GM12878 (cell line): Measurements from ENCODE around the gene PDZRN3. TPM values are rescaled to one million over a fixed set of nuclear protein-coding genes. Genes with fewer than 3 reads are reported as not detected.

Experiments
- ATAC-seq: fragments of 200-7000 bp; cut with Tn5 transposase; 3 replicates; pipeline ENCODE4 v1.9.1; 2020; ENCODE audit warnings: mild to moderate bottlenecking, moderate library complexity
- BruUV-seq: library from RNA; stranded (reverse); fragments of 400-500 nt; replicated peaks from 2 replicates; lab custom pipeline; 2021; lab: Mats Ljungman, UMichigan
- CTCF ChIA-PET: fragments of 300-600 bp; sonication (Branson Sonifier 250); formaldehyde crosslinking; extraction: SDS; loops from one replicate; lab custom pipeline; 2021; ENCODE audit warnings: inconsistent platforms; lab: Yijun Ruan, JAX
- POLR2A ChIA-PET: fragments of 350-600 bp; formaldehyde crosslinking; extraction: SDS; loops from one replicate; lab custom pipeline; 2021; ENCODE audit warnings: inconsistent platforms; lab: Charles Lee
- RAD21 ChIA-PET: fragments of 300-600 bp; sonication (Branson Sonifier 250); formaldehyde crosslinking; loops from one replicate; lab custom pipeline; 2023; ENCODE audit warnings: antibody characterized with exemption; ENCODE audit not compliant: unreplicated experiment; lab: Charles Lee
- SMC1A ChIA-PET: fragments of 300-600 bp; sonication (Branson Sonifier 250); formaldehyde crosslinking; loops from one replicate; lab custom pipeline; 2023; ENCODE audit not compliant: unreplicated experiment, uncharacterized antibody; lab: Charles Lee
- DNase-seq: peaks from one replicate; pipeline ENCODE4 v3.0.0-alpha.2; 2011; ENCODE audit warnings: low read depth, low spot score
- FAIRE-seq: peaks from 3 replicates; lab custom pipeline; 2011; peaks lifted over from hg19 to GRCh38; lab: Jason Lieb, UNC
- H2AFZ ChIP-seq: 2 replicates; pipeline ENCODE4 v1.6.0; 2011; ENCODE audit warnings: low read depth, low read length, control low read depth; ENCODE audit not compliant: control insufficient read depth
- H3K27ac ChIP-seq: 2 replicates; pipeline ENCODE4 v1.5.1; 2011; ENCODE audit warnings: control low read depth; ENCODE audit not compliant: control insufficient read depth, insufficient read depth
- H3K27me3 ChIP-seq, 2 experiments: replicated peaks in 1 of 2; 2 replicates each; pipeline versions ENCODE4 v1.6.0 to v1.6.1; 2011; ENCODE audit warnings: low read length in 1 of 2; ENCODE audit not compliant: control insufficient read depth in 2 of 2, insufficient read depth in 2 of 2
- H3K36me3 ChIP-seq, 2 experiments: 2 replicates each; pipeline ENCODE4 v1.5.1; 2011; ENCODE audit warnings: low read length in 1 of 2; ENCODE audit not compliant: control insufficient read depth in 2 of 2, insufficient read depth in 2 of 2
- H3K4me1 ChIP-seq: 2 replicates; pipeline ENCODE4 v1.6.1; 2011; ENCODE audit warnings: mild to moderate bottlenecking, low read length, moderate library complexity, mixed read lengths; ENCODE audit not compliant: control insufficient read depth, insufficient read depth
- H3K4me2 ChIP-seq: 2 replicates; pipeline ENCODE4 v1.6.0; 2011; ENCODE audit warnings: control low read depth; ENCODE audit not compliant: control insufficient read depth, insufficient read depth
- H3K4me3 ChIP-seq: fragments of 200-600 bp; sonication (generic); 2 replicates; pipeline ENCODE4 v1.5.1; 2016
- H3K79me2 ChIP-seq: 2 replicates; pipeline ENCODE4 v1.6.0; 2011; ENCODE audit warnings: low read length; ENCODE audit not compliant: control insufficient read depth, insufficient read depth
- H3K9ac ChIP-seq: 2 replicates; pipeline ENCODE4 v1.8.0; 2011; ENCODE audit warnings: low read length, control low read depth, mixed read lengths; ENCODE audit not compliant: control insufficient read depth, insufficient read depth
- H3K9me3 ChIP-seq: replicated peaks from 3 replicates; pipeline ENCODE4 v1.5.1; 2011; ENCODE audit warnings: mild to moderate bottlenecking, low read length; ENCODE audit not compliant: control insufficient read depth, insufficient read depth
- H4K20me1 ChIP-seq: 2 replicates; pipeline ENCODE4 v1.6.0; 2011; ENCODE audit not compliant: control insufficient read depth, insufficient read depth
- NFXL1 ChIP-seq: fragments of 450-650 bp; IDR thresholded peaks from 2 replicates; pipeline ENCODE4 v1.6.1; 2017; ENCODE audit warnings: antibody characterized with exemption, mild to moderate bottlenecking, borderline replicate concordance
- RUNX3 ChIP-seq: IDR thresholded peaks from 2 replicates; pipeline ENCODE4 v1.6.1; 2012; ENCODE audit warnings: low read length, inconsistent platforms
- SP1 ChIP-seq: IDR thresholded peaks from one replicate; pipeline ENCODE4 v1.6.1; 2011; ENCODE audit warnings: low read depth, low read length
- ZNF207 ChIP-seq: fragments of 450-650 bp; IDR thresholded peaks from 2 replicates; pipeline ENCODE4 v1.6.1; 2014; ENCODE audit warnings: antibody characterized with exemption, mild to moderate bottlenecking, borderline replicate concordance
- WGBS: methylation state at CpG from one replicate; pipeline ENCODE4 v1.1.6; 2016; ENCODE audit warnings: low lambda C conversion rate; ENCODE audit not compliant: insufficient replicate concordance, insufficient coverage; ENCODE audit errors: missing lambda C conversion rate; 5-methylcytosine and 5-hydroxymethylcytosine counted together
- in situ Hi-C: fragments of 300-500 bp; cut with MboI; formaldehyde crosslinking; loops from 9 replicates; pipeline ENCODE4 v1.14.3; 2018; ENCODE audit warnings: mixed read lengths
- intact Hi-C: fragments of 100-400 bp; cut with micrococcal nuclease; formaldehyde crosslinking; loops from one replicate; pipeline ENCODE4 v1.14.2; 2022; ENCODE audit not compliant: unreplicated experiment
- polyA plus RNA-seq, 11 experiments: library from polyadenylated mRNA; depleted of rRNA in 4 of 11; unstranded in 6 of 11; stranded (reverse) in 5 of 11; fragments of >200 nt; fragmentation: Nextera tagmentation in 4 of 11; fragmentation: Illumina TruSeq in 1 of 11; extraction: Ambion mirVana in 4 of 11; extraction: Trizol in 1 of 11; gene quantifications; 1 replicate in 1 of 11; 2 replicates in 10 of 11; pipeline versions ENCODE4 v1.2.1 to v1.2.3, GENCODE V29; 2011 to 2016; ENCODE audit warnings: inconsistent platforms in 2 of 11, missing spikeins in 2 of 11, low read depth in 1 of 11
- total RNA-seq, 4 experiments: library from RNA; depleted of rRNA in 3 of 4; stranded (reverse); fragments of >200 nt in 3 of 4; fragmentation: Illumina TruSeq in 1 of 4; extraction: Trizol in 1 of 4; gene quantifications; 2 replicates each; pipeline versions ENCODE4 v1.2.1 to v1.2.3, GENCODE V29; 2013 to 2021
- TF ChIP-seq, protein P1 (sequence below): fragments of 450-650 bp; IDR thresholded peaks from 2 replicates; pipeline ENCODE4 v1.6.1; 2018; ENCODE audit warnings: mild to moderate bottlenecking, low read depth, moderate library complexity; ENCODE audit not compliant: partially characterized antibody
- TF ChIP-seq, protein P2 (sequence below): IDR thresholded peaks from 2 replicates; pipeline ENCODE4 v1.6.1; 2011; ENCODE audit warnings: low read depth, low read length, improper control_type of control experiment, borderline replicate concordance

Gene PDZRN3
- total and polyA plus RNA-seq, 10 of the 15 experiments (the other 5 are each of a cell fraction or from before 2014, with no cell fraction given) = 0.07 to 0.37 (median 0.12) TPM; not detected in 6

DNA sequence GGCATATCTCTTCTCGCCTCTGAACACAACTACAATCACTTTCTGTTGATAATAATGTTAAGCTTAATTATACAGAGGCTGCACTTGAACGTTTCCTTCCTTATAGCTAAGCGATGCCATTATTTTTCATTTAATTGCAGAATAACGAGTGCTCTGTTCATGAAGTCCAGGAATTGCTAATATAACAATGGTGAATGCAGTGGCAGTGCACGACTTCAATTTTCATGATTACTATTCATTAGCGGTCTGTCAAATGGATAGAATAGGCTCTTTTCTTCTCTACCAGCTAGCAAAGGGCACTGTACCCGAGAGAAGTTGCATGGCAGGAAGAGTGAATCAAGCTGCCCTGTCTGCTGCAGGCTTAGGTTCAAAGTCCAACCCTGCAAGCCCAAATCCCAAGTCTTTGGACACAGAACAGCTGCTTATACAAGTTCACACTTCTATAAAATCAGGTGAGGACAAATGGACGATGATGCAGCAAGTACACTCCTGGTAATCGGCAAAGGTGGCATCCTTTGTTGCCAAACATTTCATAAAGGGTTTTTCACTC is 75.6 kb downstream of the PDZRN3 start (continued):
- TF ChIP-seq, protein P1, sequence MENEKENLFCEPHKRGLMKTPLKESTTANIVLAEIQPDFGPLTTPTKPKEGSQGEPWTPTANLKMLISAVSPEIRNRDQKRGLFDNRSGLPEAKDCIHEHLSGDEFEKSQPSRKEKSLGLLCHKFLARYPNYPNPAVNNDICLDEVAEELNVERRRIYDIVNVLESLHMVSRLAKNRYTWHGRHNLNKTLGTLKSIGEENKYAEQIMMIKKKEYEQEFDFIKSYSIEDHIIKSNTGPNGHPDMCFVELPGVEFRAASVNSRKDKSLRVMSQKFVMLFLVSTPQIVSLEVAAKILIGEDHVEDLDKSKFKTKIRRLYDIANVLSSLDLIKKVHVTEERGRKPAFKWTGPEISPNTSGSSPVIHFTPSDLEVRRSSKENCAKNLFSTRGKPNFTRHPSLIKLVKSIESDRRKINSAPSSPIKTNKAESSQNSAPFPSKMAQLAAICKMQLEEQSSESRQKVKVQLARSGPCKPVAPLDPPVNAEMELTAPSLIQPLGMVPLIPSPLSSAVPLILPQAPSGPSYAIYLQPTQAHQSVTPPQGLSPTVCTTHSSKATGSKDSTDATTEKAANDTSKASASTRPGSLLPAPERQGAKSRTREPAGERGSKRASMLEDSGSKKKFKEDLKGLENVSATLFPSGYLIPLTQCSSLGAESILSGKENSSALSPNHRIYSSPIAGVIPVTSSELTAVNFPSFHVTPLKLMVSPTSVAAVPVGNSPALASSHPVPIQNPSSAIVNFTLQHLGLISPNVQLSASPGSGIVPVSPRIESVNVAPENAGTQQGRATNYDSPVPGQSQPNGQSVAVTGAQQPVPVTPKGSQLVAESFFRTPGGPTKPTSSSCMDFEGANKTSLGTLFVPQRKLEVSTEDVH = no peak
- TF ChIP-seq, protein P2, sequence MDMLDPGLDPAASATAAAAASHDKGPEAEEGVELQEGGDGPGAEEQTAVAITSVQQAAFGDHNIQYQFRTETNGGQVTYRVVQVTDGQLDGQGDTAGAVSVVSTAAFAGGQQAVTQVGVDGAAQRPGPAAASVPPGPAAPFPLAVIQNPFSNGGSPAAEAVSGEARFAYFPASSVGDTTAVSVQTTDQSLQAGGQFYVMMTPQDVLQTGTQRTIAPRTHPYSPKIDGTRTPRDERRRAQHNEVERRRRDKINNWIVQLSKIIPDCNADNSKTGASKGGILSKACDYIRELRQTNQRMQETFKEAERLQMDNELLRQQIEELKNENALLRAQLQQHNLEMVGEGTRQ = no peak
- no peak for TF ChIP-seq SP1

DNA sequence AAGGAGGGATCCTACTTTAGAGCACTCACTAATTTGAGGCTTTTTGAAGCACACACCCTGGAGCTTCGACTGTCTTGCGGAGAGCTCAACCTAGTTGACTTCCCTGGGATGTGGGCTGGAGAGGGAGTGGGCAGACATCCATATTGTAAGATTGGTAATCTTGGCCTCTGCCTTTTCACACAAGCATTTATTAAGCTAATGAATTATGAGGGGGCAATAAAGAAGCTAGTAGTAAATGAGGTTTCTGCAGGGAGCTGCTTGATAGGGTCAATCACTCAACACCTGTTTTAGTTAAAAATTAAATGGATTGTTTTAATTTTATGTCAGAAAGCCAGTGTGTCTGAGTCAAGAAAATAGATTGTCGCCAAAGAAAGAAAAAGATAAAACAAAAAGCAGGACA is 76.3 kb downstream of the PDZRN3 start:
- Histone ChIP-seq H3K4me3 (no peak overlapping the region), H3K4me2 (no peak overlapping the region), H3K36me3 (no peaks in the 10 kb centered on the region), H3K27ac (no peak overlapping the region)
- 8% methylated on average over 3 of the region's 3 CpGs for WGBS
- ATAC-seq (no peak), FAIRE-seq (no peak)
- POLR2A ChIA-PET = no interaction called here
- SMC1A ChIA-PET = no interaction called here
- CTCF ChIA-PET = no interaction called here
- RAD21 ChIA-PET = no interaction called here
- TF ChIP-seq RUNX3 (no peak), ZNF207 (no peak), NFXL1 (no peak)
- TF ChIP-seq, all 136 proteins: peak for 0
- H3K9ac ChIP-seq = no peak overlapping the region
- no peaks in the 10 kb centered on the region for H3K9me3 ChIP-seq
- BruUV-seq = no TSS peak
- in situ Hi-C loops = no loop called here
- intact Hi-C loops = no loop called here
- no peaks in the 10 kb centered on the region for H3K27me3 ChIP-seq
- no peaks in the 10 kb centered on the region for H3K4me1 ChIP-seq
- H4K20me1 ChIP-seq = no peaks in the 10 kb centered on the region
- H2AFZ ChIP-seq = no peak overlapping the region
- DNase-seq = no peak
- no peaks in the 10 kb centered on the region for H3K79me2 ChIP-seq
